ENCODE measurements around the gene MAPK14.
A peak's percentile ranks its signal among the peaks of the same experiment; 100 is the strongest.
"Not testable (repeated sequence)": the region's sequence is repeated elsewhere in the genome, so short reads cannot be mapped to it uniquely, and the experiment has no call there.

The MAPK14 gene

GRCh38 chr6:36109092-36109491 lies 81.5 kb downstream of the MAPK14 start:
- DNase-seq = no peak

DNA sequence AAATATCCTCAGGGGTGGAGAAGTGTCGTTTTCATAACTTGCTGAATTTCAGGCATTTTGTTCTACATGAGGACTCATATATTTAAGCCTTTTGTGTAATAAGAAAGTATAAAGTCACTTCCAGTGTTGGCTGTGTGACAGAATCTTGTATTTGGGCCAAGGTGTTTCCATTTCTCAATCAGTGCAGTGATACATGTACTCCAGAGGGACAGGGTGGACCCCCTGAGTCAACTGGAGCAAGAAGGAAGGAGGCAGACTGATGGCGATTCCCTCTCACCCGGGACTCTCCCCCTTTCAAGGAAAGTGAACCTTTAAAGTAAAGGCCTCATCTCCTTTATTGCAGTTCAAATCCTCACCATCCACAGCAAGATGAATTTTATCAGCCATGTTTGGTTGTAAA lies 82.4 kb downstream of the MAPK14 start:
- DNase-seq = no peak

DNA sequence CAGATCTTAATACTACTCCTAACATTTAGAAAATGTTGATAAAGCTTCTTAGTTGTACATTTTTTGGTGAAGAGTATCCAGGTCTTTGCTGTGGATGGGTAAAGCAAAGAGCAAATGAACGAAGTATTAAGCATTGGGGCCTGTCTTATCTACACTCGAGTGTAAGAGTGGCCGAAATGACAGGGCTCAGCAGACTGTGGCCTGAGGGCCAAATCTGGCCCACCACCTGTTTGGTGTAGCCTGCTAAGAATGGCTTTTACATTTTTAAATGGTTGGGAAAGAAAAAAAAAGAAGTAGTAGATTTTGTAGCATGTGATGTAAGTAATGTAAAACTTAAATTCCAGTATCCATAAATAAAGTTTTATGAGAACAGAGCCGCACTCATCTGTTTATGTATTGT lies 83.3 kb downstream of the MAPK14 start:
- no peak for DNase-seq

DNA sequence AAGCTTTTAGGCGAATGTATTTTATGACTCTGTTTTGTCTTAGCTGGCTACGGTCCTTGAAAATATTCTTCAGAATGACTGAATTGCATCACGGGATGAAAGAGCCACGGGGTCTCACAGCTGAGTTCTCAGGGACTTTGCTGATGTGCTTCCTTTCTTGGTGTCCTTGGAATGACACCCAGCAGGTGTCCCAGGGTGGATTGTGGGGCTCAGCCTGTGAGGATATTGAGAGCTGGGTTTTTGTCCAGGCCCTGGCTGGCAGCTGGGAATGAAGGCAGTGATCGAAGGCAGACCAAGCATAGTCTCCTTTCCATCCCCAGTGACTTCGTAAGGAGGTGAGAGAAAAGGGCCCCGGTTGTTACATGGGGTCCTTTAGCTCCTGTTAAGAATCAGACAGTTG lies 83.9 kb downstream of the MAPK14 start:
- no peak for DNase-seq

GRCh38 chr6:36113049-36113448 lies 85.4 kb downstream of the MAPK14 start:
- no peak for DNase-seq

DNA sequence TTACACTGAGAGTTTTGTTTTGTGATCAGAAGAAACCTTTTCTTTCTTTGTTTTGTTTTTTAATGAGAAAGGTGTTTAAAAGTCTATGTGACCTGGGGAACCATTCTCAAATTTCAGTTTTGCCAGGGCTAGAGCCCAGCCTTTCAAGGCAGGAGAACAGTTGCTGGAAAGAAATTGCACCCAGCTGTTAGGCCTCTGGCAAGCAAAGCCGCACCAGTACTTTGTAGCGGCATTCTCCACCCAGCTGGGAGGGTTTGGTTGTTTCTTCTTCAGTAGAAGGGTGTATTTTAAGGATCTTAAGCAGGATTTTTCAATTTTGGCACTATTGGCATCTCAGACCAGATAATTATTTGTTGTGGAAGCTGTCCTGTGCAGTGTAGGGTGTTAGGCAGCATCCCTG lies 86.1 kb downstream of the MAPK14 start:
- DNase-seq = no peak

- DNase-seq = no peak
These were observed 87.3 kb downstream of the MAPK14 start for GRCh38 chr6:36114798-36115408.

- no peak for DNase-seq
These were observed 87.8 kb downstream of the MAPK14 start for GRCh38 chr6:36115412-36115811.

DNA sequence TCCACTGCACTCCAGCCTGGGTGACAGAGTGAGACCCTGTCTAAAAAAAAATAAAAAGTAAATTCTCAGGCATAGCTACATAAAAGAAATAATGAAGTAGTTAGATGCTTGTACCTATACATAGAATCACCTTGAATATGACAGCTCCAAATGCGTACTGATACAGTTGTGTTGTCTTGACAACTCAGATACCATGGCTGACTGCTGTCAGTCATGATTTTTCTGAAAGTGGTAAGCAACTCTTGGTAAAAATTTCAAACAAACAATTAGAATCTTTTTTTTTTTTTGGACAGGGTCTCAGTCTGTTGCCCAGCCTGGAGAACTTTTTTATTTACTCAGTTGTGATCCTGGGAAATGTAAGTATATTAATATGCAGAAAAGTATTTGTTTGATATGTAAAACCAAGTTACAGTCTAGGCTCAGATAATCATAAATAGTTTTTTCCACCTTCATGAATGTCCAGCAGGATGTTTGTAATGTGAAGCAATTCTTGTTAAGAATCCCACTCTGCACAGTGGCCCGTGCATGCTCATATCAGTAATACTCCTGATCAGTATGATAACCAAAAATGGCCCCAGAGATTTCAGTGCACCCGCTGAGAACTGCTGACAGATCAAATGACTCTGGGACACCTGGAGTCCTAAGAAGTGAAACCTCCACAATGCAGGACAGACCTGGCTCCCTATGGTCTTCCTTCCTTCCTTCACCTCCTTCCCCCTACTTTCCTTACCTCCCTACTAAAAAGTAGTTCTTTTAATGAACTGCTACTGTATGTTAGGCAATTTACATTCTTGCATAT lies 88.7 kb downstream of the MAPK14 start:
- DNase-seq = no peak

DNA sequence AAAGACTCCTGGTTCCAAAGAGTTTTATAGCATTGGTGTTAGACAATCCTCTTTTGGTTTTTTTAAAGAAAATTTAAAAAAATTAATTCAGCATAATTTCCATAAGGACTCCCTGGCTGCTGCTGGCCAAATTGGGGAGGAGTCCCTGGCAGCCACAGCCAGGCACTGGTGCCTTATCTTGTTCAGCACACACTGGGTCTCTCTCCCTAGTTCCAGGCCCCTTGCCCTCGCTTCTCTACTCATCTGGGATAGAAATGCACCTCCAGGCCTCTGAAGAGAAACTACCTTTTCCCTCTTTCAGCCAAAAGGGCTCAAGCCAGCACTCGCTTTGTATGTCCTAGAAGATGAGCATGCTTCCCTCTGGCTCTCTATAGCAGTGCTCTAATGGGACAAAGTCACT lies 89.3 kb downstream of the MAPK14 start:
- DNase-seq = no peak

GRCh38 chr6:36117658-36118549 lies 90.3 kb downstream of the MAPK14 start:
- no peak for DNase-seq

DNA sequence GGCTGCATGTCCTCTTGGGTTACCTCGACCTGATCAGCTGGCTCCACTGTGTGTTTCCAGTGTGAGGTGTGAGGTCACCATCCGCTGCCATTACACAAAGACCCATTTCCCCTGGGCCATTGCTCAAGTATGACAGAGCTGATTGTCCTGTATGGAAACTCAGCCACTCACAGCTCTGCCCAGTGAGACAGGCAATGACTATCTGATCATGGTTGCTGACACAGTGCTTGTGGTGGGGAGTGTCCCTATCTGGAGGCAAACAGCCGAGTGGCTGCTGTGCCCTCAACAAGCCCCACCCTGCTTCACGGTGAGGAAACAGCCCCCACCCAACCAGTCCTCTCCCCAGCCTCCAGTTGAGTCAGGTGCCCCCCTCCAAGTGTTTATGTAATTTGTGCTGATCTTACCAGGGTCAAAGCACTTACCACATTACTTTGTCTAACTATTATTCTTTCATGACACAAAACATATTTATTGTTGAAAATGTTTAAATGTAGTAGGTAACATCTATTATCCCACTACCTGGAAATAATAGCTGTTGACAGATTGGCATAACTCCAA lies 91.0 kb downstream of the MAPK14 start:
- DNase-seq = no peak

GRCh38 chr6:36119209-36119608 lies 91.6 kb downstream of the MAPK14 start:
- no peak for DNase-seq

- DNase-seq = no peak
These were observed 92.4 kb downstream of the MAPK14 start for GRCh38 chr6:36120018-36120417.

DNA sequence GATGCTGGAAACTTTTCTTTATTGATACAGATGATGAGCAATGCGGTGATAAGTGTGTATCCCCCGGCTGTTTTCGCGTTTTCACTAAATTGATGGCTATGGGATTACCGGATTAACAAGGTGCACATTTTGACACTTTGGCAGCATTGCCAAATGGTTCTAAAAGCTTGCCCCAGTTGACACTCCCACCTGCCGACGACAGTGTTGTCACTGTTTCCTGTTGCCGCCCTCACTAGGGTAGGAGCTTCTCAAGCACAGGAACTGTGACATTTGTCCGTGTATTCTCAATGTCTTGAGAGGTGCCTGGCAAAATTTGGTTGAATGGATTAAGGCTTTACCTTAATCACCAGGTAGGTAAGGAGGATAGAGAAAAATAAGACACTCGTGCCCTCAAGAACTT lies 92.9 kb downstream of the MAPK14 start:
- peak; percentile 73 for DNase-seq

DNA sequence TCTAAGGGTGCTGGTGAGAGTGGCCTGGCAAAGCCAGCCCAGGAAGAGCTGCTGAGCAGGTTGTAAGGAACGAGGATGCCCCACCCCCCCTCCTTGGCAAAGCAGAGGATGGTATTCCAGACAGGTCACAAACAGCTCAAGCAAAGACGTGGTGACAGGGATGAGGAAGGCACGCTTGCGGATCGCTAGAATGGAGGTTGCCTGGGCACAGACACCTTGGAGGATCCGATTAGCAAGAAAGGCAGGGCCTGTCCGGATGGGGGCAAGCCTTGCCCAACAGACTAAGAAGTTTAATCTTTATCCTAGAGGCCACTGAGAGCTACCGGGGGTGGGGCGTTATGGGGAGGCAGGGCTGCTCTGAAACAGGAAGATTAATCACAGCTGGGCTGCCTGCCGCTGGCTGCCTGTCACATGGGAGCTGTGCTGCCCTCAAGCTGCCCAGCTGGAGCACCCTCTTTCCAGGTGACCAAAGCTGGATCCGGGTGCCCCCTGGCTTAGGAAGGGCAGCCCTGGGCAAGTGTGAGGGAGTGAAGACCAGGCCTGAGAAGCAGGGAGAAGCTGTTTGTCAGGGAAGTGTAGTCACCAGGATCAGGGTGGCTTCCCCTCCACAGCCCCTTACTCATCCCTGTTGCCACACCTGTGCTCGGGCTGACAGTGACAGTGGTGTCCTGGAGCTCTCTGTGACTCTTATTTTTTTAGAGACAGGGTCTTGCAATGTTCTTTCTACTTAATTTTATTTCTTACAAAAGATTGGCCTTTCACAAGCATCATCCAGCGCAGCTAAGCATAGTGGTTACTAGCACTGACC lies 93.6 kb downstream of the MAPK14 start:
- DNase-seq = peak; percentile 90

DNA sequence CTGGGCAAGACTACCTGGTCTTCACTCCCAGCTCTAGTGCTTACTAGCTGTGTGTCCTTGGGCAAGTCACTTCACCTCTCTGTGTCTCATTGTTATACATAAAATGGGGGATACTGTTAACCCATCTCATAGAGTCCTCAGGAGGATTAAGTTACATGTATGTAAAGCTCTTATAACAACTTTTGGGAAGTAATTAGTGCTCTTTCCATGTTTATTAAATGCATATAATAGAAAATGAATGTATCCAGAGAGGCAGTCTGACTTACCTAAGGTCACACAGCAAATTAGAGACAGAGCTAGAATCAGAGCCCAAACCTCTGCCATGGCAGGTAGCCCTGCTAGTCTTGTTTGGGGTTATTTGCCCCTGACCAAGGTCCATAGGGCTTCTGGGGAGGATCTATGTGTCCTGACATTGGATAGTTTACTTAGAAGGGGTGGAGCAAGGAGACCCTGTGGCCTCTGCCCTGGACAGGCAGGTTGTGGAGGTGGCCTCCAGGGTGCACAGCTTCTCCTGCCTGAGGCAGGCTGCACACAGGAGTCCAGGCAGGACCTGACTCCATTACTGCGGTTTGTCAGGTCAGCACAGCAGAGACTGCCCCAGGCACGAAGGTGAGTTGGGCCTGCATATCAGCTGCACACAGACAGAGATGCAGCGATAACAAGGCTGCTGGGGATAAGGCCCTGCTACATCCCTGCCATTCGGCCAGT lies 94.3 kb downstream of the MAPK14 start:
- DNase-seq = no peak

GRCh38 chr6:36122495-36123269 lies 95.1 kb downstream of the MAPK14 start:
- DNase-seq = no peak

DNA sequence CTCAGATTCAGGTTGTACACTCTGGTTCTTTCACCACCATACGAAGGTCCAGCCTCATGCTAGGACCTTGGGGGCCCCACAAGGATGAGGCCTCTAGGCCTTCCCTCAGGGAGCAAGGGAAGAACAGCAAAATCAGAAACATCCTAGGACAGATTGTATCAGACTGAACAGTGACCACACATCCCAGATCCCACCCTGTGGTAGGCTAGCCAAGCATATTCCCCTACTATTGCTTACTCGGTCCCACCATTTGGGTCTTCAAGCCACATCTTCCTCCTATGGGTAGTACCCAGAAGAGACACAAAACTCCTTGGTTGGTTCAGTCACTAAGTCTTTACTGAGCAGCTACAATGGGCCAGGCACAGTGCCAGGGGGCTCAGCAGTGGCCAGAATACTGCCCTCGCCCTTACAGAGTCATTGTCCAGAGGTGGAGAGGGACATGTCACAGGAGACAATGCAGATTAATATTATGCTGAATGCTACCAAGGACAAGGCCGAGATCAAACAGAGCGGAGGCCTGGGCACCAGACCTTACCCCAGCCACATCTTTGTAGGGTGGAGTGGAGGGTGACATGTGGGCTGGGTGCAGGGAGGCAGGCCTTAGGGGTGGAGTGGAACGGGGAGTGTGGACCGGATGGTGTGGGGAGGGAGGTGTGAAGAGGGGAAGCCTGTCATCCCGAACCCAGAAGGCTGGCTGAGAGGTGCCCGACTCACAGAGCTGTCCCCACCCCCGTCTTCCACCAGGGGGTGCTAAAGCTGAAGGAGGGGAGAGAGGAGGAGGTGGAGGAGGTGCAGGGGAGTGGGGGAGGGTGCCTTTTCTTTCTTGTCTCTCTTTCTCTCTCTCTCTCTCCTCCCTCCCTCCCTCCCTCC lies 95.9 kb downstream of the MAPK14 start:
- peak; percentile 93 for DNase-seq

DNA sequence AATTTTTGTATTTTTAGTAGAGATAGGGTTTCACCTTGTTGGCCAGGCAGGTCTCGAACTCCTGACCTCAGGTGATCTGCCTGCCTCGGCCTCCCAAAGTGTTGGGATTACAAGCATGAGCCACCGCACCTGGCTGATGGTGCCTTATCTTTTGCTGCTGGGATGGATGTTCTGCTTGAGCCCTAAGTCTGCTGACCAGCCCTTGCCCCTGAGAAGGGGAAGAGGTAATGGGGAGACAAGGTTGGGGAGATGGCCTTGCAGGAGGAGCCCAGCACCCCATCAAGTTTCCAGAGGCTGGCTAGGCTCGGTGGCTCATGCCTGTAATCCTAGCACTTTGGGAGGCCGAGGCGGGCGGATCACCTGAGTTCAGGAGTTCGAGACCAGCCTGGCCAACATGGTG lies 96.7 kb downstream of the MAPK14 start:
- DNase-seq = not testable (repeated sequence)

Measured in NCI-H82 (cell line).